Left ventricle myocardium inferior (tissue), 1 donor: ENCODE results near the gene EMP2. TPM values are rescaled to one million over a fixed set of nuclear protein-coding genes. Genes with fewer than 3 reads are reported as not detected.
A peak's percentile ranks its signal among the peaks of the same experiment; 100 is the strongest.

Experiments
- DNase-seq: peaks from one replicate; pipeline ENCODE4 v3.0.0-alpha.2; 2020
- H3K27ac ChIP-seq: fragments of 200-600 bp; replicated peaks from 2 replicates; pipeline ENCODE4 v1.8.0; 2021
- H3K27me3 ChIP-seq: fragments of 200-600 bp; 2 replicates; pipeline ENCODE4 v1.8.0; 2021; ENCODE audit warnings: low read depth
- H3K36me3 ChIP-seq: fragments of 200-600 bp; 2 replicates; pipeline ENCODE4 v1.8.0; 2021
- H3K4me1 ChIP-seq: fragments of 200-600 bp; 2 replicates; pipeline ENCODE4 v1.8.0; 2021
- H3K4me3 ChIP-seq: fragments of 200-600 bp; 2 replicates; pipeline ENCODE4 v1.8.0; 2021; ENCODE audit warnings: mild to moderate bottlenecking, moderate library complexity
- H3K9me3 ChIP-seq: fragments of 200-600 bp; replicated peaks from 2 replicates; pipeline ENCODE4 v1.8.0; 2021
- intact Hi-C: fragments of 100-400 bp; cut with micrococcal nuclease; formaldehyde crosslinking; loops from one replicate; pipeline ENCODE4 v1.11.0; 2022
- long read RNA-seq: library from polyadenylated mRNA; unstranded; transcript quantifications from one replicate; pipeline ENCODE4 v2.0.0, GENCODE V29; 2021
- total RNA-seq: library from RNA; stranded (reverse); fragmentation: NEBNext Ultra II Directional; extraction: Animal tissue kit (Norgen Biotek cat#: 25700); gene quantifications from one replicate; pipeline ENCODE4 v1.2.1, GENCODE V29; 2021
- TF ChIP-seq, protein P1 (sequence below): fragments of 200-600 bp; IDR thresholded peaks from 2 replicates; pipeline ENCODE4 v1.8.0; 2021; ENCODE audit warnings: antibody characterized with exemption, mild to moderate bottlenecking, borderline replicate concordance
- donor health status: DM: no; HTN: yes; CAD: no; lungs with severe emphysema.

The EMP2 gene
- 60.5 TPM for total RNA-seq
- long read RNA-seq, full-length matches to known transcripts: 20 of 25 reads
- long read RNA-seq, partial matches to known transcripts: 1 of 25 reads
- long read RNA-seq, other reads (novel, unspliced or antisense): 4 of 25 reads

GRCh38 chr16:10579965-10580882 lies at the start of gene EMP2:
Gene EMP2, minus strand, starts transcription at chr16:10580598. Its CDS starts 32,981 bp downstream, at chr16:10547617.
- H3K27ac ChIP-seq: peak within 1 kb of the TSS; percentile 99
- H3K36me3 ChIP-seq: no peaks in the 10 kb centered on the region
- peaks cover 65% of the 10 kb centered on the region for H3K4me1 ChIP-seq
- intact Hi-C loops: no loop called here
- peak within 1 kb of the TSS; percentile 100 for H3K4me3 ChIP-seq
- TF ChIP-seq, protein P1, sequence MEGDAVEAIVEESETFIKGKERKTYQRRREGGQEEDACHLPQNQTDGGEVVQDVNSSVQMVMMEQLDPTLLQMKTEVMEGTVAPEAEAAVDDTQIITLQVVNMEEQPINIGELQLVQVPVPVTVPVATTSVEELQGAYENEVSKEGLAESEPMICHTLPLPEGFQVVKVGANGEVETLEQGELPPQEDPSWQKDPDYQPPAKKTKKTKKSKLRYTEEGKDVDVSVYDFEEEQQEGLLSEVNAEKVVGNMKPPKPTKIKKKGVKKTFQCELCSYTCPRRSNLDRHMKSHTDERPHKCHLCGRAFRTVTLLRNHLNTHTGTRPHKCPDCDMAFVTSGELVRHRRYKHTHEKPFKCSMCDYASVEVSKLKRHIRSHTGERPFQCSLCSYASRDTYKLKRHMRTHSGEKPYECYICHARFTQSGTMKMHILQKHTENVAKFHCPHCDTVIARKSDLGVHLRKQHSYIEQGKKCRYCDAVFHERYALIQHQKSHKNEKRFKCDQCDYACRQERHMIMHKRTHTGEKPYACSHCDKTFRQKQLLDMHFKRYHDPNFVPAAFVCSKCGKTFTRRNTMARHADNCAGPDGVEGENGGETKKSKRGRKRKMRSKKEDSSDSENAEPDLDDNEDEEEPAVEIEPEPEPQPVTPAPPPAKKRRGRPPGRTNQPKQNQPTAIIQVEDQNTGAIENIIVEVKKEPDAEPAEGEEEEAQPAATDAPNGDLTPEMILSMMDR: peak; percentile 67
- DNase-seq: peak; percentile 88
- no peaks in the 10 kb centered on the region for H3K9me3 ChIP-seq
- H3K27me3 ChIP-seq: no peaks in the 10 kb centered on the region

- intact Hi-C loops: no loop called here
Measured at GRCh38 chr16:10629592-10629963, 49.2 kb upstream of the EMP2 start.

GRCh38 chr16:10625595-10626357 lies 45.4 kb upstream of the EMP2 start:
- intact Hi-C loops: no loop called here
- TF ChIP-seq, protein P1: no peak
- Histone ChIP-seq H3K4me3 (no peak overlapping the region), H3K36me3 (no peaks in the 10 kb centered on the region), H3K9me3 (no peaks in the 10 kb centered on the region), H3K4me1 (peaks cover 5% of the 10 kb centered on the region), H3K27ac (no peak overlapping the region), H3K27me3 (no peaks in the 10 kb centered on the region)
- DNase-seq: no peak

More at GRCh38 chr16:10629592-10629963, 49.2 kb upstream of the EMP2 start:
- Histone ChIP-seq H3K9me3 (peaks cover 1% of the 10 kb centered on the region), H3K27ac (no peak overlapping the region), H3K36me3 (no peaks in the 10 kb centered on the region), H3K4me1 (no peaks in the 10 kb centered on the region), H3K27me3 (no peaks in the 10 kb centered on the region), H3K4me3 (no peak overlapping the region)
- TF ChIP-seq, protein P1: no peak
- DNase-seq: no peak

- TF ChIP-seq, protein P1: no peak
- intact Hi-C loops: no loop called here
Measured at GRCh38 chr16:10624527-10624926, 44.1 kb upstream of the EMP2 start.

DNA sequence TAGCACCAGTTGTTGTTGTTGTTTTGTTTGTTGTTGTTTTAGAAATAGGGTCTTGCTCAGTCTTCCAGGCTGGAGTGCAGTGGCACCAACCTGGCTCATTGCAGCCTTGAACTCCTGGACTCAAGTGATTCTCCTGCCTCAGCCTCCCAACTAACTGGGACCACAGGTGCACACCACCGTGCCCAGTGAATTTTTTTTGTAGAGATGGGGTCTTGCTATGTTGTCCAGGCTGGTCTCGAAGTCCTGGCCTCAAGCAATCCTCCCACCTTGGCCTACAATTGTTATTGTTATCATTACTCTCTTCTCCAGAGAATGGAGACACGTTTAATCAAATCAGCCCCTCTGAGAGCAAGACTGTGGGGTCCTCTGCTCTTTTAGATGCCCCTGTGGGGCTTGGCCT lies 42.7 kb upstream of the EMP2 start:
- H3K27me3 ChIP-seq: no peaks in the 10 kb centered on the region
- H3K9me3 ChIP-seq: no peaks in the 10 kb centered on the region
- DNase-seq: no peak
- H3K36me3 ChIP-seq: no peaks in the 10 kb centered on the region
- H3K4me1 ChIP-seq: peaks cover 25% of the 10 kb centered on the region
- intact Hi-C loops: no loop called here
- peak overlapping the region; percentile 76 for H3K27ac ChIP-seq
- H3K4me3 ChIP-seq: no peak overlapping the region
- TF ChIP-seq, protein P1: no peak

More at GRCh38 chr16:10624527-10624926, 44.1 kb upstream of the EMP2 start:
- Histone ChIP-seq H3K9me3 (no peaks in the 10 kb centered on the region), H3K27me3 (no peaks in the 10 kb centered on the region), H3K36me3 (no peaks in the 10 kb centered on the region), H3K4me3 (no peak overlapping the region), H3K4me1 (peaks cover 10% of the 10 kb centered on the region), H3K27ac (no peak overlapping the region)
- DNase-seq: no peak
